Gastrocnemius medialis (tissue), 4 donors: ENCODE data around the gene LRCH3.

Source experiments
- POLR2A ChIP-seq, 2 donors: fragments of 450-650 bp; IDR thresholded peaks; one replicate each; pipeline ENCODE4 v1.6.1; 2017; ENCODE audit warnings: antibody characterized with exemption in 2 of 2, mild to moderate bottlenecking in 2 of 2, moderate library complexity in 2 of 2
- TF ChIP-seq, protein P1 (sequence below), 5 experiments: fragments of 450-650 bp in 3 of 5; fragments of 200-600 bp in 2 of 5; sonication (generic) in 2 of 5; IDR thresholded peaks in 4 of 5; conservative IDR thresholded peaks in 1 of 5; 1 replicate in 4 of 5; 2 replicates in 1 of 5; pipeline ENCODE4 v1.5.1; 2016 to 2019; ENCODE audit warnings: antibody characterized with exemption in 5 of 5, mild to moderate bottlenecking in 3 of 5, moderate library complexity in 3 of 5

DNA sequence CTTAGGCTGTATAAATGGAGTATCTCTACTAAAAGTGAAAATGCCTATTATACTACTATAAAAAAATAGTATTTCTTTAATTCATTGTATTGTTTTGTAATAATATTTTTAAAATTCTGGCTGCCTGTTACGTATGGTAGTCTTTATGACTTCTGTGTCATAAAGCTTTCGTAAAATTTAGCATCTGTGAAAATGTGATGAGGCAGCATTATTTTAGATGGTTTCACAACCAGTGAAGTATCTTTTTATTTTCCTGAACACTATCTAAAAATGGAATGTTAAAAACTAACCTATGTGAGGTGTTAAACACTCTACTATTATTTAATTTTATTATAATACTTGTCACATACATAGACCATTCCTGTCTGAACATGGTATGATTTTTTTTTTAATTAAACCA lies 46.2 kb downstream of the LRCH3 start:
- TF ChIP-seq POLR2A (IDR thresholded peaks at IDR 0.05): no peak
- TF ChIP-seq, protein P1, sequence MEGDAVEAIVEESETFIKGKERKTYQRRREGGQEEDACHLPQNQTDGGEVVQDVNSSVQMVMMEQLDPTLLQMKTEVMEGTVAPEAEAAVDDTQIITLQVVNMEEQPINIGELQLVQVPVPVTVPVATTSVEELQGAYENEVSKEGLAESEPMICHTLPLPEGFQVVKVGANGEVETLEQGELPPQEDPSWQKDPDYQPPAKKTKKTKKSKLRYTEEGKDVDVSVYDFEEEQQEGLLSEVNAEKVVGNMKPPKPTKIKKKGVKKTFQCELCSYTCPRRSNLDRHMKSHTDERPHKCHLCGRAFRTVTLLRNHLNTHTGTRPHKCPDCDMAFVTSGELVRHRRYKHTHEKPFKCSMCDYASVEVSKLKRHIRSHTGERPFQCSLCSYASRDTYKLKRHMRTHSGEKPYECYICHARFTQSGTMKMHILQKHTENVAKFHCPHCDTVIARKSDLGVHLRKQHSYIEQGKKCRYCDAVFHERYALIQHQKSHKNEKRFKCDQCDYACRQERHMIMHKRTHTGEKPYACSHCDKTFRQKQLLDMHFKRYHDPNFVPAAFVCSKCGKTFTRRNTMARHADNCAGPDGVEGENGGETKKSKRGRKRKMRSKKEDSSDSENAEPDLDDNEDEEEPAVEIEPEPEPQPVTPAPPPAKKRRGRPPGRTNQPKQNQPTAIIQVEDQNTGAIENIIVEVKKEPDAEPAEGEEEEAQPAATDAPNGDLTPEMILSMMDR (IDR thresholded peaks at IDR 0.05 in 4 of 5, conservative IDR thresholded peaks at IDR 0.05 in 1 of 5): no peak
